Stimulated activated CD8-positive, alpha-beta memory T cell treated with anti-CD3 and anti-CD28 coated beads, Interleukin-2, amount 100 ng/mL, for 1 hour (primary cell): ENCODE data around the gene RUBCN.
"Not testable (repeated sequence)": the region's sequence is repeated elsewhere in the genome, so short reads cannot be mapped to it uniquely, and the experiment has no call there.

Experiments used
- DNase-seq, 2 donors: peaks; one replicate each; pipeline ENCODE4 v3.0.0-alpha.2; 2020; ENCODE audit warnings: low read depth in 2 of 2

RUBCN gene

DNA sequence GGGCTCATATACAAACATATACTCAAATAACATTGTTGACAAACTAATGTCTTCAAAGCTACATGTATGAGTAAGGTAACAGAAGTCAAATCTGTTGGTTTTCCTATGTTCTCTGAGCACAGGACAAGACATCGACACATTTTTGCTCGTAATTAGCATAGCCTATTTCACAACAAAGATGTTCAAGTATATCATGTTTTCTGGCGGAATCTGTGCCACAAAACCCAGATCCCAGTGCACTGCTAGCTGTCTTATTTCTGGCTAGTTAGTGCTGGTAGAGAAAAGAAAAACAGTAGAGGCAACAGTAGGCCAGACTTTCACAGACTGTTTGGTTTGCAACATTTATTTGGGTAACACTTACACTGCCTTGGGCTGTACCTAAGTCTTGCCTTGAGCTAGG lies 51.2 kb downstream of the RUBCN start:
- no peak for DNase-seq

DNA sequence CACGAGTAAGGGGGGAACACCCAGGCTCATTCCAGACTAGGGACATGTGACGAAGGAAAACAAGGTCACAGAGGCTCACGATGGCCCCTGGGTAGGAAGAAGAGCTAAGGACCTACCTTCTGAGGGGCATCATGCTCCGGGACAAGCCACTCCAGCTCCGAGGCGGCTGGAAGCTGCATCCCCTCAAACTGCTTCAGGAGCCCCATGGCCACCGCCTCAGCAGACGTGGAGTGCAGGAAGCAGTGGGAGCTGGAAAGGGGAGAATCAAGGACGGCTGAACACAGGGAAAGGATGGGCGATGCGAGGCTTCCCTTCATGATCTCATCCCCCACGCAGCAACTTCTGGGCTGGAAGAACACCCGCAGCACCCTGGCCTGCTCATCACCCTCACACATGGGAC lies 53.5 kb downstream of the RUBCN start:
- DNase-seq: no peak

DNA sequence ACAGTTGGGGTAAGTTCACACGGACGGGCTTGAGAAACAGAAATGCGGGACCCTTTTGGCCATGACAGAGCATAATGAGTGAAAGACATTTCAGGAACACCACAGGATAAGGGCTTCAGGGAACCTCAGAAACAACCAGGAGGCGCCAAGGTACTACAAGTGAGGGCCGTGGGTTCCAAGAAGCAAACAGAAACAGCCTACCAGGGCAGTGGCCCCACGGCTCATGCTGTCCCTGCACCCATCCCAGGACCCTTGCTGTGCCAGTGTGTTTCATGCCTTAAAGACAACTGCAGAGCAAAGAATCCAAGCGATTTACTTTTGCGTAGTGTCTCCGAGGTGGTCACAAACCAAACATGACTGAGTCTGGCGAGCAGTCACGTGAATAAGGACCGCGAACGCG lies 54.0 kb downstream of the RUBCN start:
- DNase-seq: no peak

DNA sequence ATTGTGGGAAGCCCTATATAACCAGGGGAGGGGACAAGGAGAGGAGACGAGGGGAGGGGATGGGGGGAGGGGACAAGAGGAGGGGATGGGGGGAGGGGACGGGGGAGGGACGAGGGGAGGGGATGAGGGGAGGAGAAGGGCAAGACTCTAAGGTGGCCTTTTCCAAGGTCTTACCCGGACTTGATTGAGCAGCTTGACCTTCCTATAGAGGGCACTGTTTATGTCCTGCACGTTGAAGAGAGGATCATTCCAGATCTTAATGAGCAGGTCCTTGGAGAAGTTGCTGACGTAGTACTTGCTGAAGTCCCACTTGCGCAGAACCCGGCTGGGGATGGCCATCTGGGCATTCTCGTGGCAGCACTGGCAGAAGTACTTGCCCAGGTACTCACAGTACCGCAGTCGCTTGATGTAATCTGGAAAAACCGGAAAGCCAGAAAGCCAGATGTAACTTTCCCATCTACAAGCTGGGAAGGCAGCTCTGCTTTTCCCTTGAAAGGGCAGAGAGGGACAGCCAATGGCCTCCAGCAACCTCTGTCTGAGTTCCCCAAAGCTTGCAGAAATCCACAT lies 55.7 kb downstream of the RUBCN start:
- no peak for DNase-seq

DNA sequence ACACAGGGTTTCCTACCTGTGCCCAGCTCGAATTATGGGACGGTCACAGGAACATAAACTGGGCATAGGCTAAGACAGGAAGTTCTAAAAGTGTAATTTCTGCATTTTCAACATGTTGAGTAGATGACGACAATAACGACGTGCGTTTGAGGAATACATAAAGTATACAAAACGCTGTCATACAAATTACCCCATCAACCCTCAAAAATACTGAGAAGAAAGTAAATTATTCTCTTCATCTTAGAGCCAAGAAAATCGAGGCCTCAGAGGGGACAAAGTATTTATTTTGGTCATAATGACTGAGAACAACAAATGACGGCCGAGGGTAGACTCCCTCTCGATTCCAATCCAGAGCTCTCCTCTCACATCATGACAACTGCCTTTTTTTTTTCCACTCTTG lies 60.8 kb downstream of the RUBCN start:
- DNase-seq: no peak

DNA sequence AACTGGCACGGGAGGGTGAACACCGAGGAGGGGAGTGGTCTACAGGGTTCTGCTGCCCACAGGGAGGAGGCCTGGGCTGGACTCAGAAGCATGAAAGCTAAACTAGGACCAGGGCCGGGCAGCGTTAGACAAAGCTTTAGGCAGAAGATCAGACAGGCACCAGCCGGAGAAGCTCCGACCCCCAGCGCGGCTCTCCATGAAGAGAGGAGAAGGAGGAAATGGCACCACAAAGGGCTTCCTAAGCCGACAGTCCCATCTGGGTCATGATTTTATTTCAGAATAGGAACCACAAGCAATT lies 61.2 kb downstream of the RUBCN start:
- no peak for DNase-seq

DNA sequence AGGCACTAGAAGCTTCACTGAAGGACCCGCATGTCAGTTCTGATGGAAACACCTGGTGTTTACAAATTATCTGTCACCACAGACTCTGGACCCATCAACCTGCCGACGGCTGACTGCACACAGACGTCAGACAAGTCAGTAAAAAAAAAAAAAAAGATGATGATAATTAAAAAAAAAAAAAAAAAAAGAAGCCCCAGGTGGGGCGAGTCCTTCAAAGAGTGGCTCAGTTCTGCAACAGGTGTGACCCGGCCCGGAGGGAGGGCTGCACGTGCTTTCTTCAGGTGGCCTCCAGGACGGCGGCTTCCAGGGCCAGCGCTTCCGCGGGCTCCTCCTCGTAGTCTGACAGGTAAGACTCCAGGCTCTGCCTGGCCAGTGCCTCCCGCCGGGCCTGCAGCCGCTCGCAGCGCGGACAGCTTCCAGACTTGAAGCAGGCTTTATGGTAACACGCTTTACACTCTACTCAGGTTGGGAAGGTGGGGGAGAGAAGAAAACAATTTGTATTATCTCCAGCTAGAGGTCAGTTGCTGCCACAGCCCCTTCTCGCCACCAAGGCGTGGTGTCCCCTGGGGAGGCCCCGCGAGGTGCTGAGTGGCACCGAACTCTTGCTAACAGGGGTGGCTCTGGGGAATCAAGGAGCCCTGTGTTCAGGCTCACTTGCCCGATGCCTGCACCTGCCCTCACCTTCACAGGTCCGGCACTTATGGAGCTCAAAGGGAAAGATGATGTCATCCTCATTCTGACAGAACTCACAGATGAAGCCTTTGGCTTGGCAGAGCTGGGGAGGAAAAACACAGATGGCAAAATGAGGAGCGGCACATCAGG lies 61.8 kb downstream of the RUBCN start:
- no peak for DNase-seq

DNA sequence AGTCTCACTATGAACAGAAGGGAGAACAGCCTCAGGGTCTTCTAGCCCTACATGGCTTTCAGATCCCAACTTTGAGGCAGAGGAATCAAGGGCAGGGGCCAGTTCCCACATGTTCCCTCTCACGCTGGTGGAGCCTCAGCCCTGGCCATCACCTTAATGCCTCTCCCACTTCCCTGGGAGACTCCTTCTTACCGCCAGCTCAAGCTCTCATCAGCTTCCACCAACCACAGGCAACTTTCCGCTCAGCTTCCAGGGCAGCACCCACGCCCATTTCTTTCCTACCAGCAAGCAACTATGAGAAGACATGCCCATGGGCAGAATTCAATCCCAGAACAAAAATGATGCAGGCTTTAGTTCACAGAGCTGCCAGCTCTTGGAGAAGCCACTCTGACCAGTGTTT lies 63.5 kb downstream of the RUBCN start:
- DNase-seq: no peak

DNA sequence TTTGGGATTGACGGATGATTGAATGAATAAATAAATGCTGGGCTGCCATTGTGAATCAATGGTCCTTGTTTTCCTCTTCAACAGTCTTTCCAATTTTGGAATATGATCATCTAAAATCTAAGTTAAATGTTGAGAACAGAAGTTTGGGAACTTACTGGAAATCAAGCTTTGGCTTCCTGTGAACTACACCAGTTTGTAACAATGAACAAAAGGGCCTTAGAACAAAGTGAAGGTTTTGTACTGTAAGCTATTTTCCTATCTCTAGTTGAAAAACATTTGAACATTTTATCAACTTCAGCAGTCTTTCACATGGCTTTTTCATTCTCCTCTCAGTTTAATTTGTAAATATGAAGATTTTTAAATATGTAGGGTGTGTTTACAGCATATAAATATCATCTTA lies 66.3 kb downstream of the RUBCN start:
- no peak for DNase-seq

DNA sequence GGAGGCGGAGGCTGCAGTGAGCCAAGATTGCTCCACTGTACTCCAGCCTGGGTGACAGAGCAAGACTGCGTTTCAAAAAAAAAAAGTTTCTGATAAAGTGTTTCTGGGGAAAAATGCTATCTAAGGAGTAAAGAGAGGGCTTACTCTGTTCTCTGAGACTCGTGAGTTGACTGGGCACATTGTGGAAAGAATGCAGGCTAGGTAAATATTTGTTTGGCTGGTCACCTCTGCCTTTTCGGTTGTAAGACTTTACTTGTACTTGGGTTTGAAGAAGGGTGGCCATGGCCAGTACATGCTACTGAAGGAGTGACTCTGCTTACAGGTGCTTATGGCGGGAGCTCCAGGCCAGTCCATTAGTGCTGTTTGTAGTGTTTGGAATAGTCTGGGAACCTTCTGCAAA lies 68.7 kb downstream of the RUBCN start:
- no peak for DNase-seq

DNA sequence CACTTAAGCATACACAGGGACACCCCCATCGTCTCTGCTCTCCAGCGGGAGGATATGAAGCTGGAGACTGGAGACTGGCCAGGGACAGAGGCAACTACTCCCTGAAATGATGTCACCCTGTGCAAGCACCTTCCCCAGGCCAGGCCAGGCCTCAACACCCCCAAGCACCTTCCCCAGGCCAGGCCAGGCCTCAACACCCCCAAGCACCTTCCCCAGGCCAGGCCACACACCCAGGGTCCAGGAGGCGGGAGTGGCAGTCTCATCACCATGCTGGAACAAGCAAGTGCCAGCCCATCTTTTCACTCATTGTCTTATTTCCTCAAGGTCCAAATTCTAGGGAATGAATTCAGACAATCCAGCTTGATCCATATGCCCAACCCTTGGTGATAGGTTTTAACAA lies 69.4 kb downstream of the RUBCN start:
- DNase-seq: not testable (repeated sequence)

DNA sequence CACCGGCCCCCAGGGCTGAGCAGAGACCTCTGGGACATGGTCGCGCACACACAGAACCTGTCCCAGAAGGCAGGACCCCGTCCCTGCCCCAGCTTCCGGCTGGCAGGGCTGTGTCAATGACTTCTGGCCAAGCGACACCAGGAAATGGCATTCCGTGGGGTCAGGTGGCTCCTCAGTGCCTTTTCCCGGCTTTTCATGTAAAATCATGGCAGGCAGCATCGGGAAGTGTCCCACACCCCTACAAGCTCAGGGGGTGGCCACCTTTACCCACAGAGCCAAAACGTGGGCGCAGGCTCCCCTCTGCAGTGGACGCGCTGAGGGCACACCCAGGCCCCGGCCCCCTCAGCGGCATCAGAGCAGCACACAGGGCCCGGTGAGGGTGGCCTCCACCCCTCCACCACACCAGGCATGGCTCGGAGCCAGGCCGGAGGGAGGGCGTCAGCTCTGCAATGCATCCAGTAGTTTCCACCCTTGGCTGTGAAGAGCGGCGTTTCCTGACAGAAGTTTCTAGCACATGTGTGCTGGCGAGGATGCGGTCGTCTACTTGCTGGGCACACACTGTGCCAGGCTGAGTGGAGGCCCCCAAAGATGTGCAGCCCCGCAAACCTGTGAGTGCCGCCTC lies 70.4 kb downstream of the RUBCN start:
- not testable (repeated sequence) for DNase-seq

DNA sequence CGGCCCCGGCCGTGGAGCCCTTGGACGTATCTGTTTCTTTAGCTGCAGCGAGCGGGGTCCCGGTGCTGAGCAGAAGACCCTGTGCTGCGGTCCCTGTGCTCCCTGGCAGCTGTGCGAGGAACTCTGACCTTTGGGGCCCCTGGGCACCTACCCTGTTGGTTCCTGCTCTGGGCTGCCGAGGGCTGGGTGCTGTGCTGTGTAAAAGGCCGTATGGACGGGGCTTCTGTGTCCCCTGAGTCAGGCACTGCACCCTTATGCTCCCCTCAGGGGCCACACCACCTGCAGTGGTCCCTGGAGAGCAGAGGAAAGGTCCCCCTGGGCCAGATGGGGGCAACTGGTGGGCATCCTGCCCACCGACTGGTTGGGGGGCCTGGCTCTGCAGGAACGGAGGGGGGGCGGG lies 71.2 kb downstream of the RUBCN start:
- not testable (repeated sequence) for DNase-seq

DNA sequence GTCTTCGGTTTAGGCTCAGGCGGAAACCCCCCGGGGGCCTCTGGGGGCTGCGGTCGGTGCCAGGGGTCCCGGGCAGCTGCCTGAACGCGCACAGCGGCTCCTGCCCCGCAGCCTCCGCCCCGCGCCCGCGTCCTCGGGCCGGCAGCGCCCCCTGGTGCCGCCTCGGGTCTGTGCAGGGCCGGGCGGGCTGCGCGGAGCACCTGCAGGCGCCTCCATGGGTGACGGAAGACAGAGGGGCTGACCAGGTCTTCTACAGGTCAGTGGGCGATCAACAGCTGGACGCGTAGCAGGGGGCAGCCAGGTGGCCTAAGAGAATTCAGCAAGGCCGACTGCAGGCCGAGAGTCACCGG lies 71.6 kb downstream of the RUBCN start:
- not testable (repeated sequence) for DNase-seq

DNA sequence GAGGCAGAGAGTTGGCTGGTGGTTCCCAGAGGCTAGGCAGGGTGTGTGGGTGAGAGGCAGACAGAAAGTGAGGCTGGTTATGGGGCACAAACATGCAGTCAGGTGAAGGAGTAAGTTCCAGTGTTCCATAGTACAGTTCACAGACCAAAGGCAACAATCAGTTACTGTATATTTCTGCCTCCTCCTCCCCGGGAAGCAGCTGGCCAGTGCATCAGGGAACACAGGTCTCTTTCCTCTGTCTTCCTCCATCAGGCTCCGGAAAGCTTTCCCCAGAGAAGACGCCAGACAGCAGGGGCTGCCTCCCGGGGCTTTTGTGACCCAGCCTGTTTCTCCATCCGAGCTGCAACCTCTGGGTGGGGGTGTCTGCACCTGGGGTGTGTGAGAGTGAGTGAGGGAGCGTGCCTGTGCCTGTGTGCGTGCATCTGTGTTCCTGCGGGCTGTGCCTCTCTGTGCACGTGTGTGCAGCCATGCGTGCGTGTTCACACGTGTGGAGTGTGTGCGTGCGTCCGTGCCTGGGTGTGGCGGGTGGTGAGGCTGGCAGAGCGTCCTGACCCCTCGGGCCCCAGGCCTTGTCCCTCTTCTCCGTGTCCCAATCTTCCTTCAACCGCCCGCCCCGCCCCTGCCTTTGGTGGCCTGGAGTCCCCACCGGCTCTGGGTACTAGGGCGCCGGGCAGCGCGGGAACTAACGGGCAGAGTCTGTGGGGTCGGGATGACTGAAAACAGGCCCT lies 72.1 kb downstream of the RUBCN start:
- not testable (repeated sequence) for DNase-seq

DNA sequence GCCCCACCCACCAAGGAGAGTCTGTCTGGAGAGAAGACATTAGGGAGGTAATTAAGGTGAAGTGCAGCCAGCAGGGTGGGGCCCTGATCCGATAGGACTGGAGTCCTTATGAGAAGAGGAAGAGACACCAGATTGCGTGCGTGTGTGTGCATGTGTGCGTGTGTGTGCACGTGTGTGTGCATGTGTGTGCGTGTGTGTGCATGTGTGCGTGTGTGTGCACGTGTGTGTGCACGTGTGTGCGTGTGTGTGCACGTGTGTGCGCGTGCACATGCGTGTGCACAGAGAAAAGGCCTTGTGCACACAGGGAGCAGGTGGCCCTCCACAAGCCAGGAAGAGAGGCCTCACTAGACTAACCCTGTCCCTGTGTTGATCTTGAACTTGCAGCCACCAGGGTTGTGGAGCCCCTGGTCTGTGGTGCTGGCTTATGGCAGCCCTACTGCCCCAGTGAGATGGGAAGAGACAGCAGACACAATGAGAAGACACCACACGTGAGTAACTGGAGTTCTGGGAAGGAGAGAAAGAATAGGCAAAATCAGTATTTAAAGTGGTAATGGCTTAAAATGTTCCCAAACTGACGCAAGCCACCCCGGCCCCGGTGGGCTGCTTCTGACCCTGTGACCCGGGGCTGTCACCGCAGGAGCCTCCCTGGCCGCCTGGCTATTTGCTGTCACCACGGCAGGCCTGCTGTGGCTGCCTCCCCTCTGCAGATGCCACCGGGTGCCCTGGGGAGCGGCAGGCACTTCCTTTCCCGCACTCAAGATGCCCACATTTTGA lies 73.2 kb downstream of the RUBCN start:
- not testable (repeated sequence) for DNase-seq

DNA sequence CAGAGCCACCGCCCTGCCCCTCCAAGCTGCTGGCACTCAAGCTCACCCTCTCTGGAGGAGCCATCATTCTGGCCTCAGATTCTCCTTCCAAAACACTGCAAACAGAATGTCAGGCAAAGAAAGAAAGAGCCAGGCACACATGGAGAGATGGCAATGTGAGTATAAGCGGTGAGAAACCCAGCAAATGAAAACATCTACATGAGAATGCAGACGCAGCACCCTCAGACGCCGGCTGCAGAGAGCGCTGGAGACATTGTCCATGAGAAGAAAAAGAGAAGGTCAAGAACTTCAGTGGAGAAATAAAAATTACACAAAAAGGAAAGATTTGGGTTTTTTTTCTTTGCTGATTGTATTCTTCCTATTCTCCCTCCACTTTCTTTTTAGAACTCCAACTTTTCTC lies 74.4 kb downstream of the RUBCN start:
- DNase-seq: not testable (repeated sequence)

DNA sequence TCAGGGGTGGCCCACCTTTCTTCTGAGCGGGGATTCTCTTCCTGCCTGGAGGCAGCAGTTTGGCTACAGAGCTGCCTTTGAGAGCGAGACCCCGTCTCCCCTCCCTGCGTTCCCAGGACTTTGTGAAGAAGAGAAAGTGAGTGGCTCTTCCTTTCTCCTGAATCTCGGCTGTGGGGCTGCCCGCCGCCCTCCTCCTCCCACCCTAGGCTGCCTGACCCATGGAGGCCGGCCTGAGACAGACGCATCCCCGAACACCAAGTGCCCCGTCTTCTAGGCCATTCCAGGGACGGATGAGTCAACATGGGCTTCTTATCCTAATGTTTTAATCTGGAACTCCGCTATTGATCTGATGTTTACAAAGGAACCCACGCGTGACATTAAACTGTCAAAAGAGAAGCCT lies 74.8 kb downstream of the RUBCN start:
- DNase-seq: not testable (repeated sequence)

DNA sequence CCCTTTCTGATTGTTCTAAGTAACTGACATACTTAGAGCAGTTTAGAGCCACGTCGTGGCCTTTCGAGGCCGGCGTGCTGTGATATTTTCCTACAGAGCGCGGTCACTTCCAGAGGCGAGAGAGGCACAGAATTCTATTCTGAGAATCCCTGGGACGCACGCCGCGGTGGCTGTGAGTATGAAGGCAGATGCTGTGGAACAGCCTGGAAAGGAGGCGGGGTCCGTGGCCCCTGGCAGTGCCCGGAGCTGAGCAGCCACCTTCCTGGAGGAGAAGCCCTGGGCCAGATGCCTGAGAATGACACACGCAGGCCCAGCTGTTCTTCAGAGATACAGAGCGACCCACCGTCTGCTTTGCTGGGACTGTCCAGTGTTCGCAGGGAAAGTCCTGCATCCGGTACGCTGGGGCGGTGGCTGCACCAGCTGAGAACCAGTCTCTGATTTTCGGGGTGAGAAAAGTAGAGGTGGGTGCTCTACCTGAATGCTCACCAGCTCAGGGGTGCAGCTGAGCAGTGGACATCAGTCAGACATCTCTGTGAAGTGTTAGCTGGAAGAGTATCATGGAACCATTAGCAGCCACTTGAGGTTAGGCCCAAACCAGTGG lies 75.4 kb downstream of the RUBCN start:
- not testable (repeated sequence) for DNase-seq

DNA sequence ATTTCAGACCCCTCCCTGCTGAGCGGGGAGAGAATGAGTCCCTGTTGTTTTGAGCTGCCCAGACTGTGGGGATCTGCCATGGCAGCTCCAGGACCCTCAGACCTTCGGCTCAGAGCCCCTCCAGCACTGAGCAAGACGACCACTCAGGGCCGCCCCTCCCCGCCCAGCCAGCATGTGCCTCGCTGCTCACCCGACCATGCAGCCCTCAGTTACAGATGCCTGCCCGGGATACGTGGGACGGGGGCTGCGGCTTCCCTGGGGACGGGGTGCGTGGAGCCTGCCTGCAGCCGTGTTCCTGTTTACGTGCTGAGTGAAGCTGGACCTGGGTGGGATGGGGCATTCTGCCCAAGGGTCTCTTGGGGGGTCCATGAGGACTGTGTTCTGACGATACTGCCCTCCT lies 77.0 kb downstream of the RUBCN start:
- DNase-seq: not testable (repeated sequence)

DNA sequence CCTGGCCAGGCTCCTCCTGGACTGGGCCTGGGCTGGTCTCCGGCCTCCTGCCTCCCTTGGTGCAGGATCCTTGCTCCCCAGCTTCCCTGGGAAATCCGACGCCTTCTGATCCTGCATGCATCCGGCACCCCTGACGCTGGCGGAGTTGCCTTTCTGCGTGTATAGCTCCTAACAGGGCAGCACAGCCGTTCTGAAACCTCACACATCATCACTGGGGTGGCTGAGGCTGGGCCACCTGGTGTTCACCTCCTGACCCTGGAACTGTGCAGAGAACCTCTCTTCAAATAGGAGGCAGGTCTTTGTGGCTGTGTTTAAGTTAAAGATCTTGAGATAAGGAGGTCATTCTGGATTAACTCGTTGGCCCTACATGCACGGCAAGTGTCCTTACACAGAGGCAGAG lies 77.6 kb downstream of the RUBCN start:
- not testable (repeated sequence) for DNase-seq

DNA sequence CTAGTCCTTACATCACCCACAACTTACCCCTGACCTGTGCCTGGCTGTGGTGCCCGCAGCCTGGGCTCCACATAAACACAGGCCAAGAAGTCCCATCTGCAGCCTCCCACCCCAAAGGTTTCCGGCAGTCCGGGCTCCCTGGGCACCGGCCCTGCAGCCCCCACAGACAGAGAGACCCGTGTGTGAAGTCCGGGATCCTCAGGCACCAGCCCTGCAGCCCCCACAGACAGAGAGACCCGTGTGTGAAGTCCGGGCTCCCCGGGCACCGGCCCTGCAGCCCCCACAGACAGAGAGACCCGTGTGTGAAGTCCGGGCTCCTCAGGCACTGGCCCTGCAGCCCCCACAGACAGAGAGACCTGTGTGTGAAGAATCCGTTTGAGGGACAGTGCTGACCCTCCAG lies 78.0 kb downstream of the RUBCN start:
- DNase-seq: not testable (repeated sequence)
